H1 (cell line): ENCODE results near the gene STK26. TPM values are rescaled to one million over a fixed set of nuclear protein-coding genes. Genes with fewer than 3 reads are reported as not detected.

Experiments
- ATF3 ChIP-seq: IDR thresholded peaks from 2 replicates; pipeline ENCODE4 v1.6.1; 2011; ENCODE audit warnings: low read depth, mild to moderate bottlenecking, low read length; ENCODE audit not compliant: insufficient read depth
- CHD1 ChIP-seq: IDR thresholded peaks from 2 replicates; pipeline ENCODE4 v1.6.1; 2012; ENCODE audit warnings: low read depth, low read length, improper control_type of control experiment
- JUN ChIP-seq: IDR thresholded peaks from 2 replicates; pipeline ENCODE4 v1.6.1; 2011; ENCODE audit warnings: low read depth, mild to moderate bottlenecking, improper control_type of control experiment, low read length
- NRF1 ChIP-seq: IDR thresholded peaks from 2 replicates; pipeline ENCODE4 v1.6.1; 2011; ENCODE audit warnings: mild to moderate bottlenecking, low read depth, low read length, improper control_type of control experiment
- PHF8 ChIP-seq: fragments of 200-600 bp; sonication (generic); conservative IDR thresholded peaks from 2 replicates; pipeline ENCODE4 v1.7.1; 2012; ENCODE audit warnings: low read depth, mild to moderate bottlenecking, inconsistent platforms, low read length, moderate library complexity
- SUZ12 ChIP-seq: fragments of 200-600 bp; sonication (generic); IDR thresholded peaks from 2 replicates; pipeline ENCODE4 v1.6.1; 2012; ENCODE audit warnings: mild to moderate bottlenecking, inconsistent platforms, low read length, moderate library complexity, mixed read lengths
- polyA plus RNA-seq, 7 experiments: library from polyadenylated mRNA; depleted of rRNA in 3 of 7; stranded (reverse) in 5 of 7; unstranded in 2 of 7; fragments of >200 nt in 5 of 7; fragments of 200-250 nt in 2 of 7; gene quantifications; 1 replicate in 5 of 7; 2 replicates in 1 of 7; 4 replicates in 1 of 7; pipeline versions ENCODE4 v1.2.1 to v1.2.3, GENCODE V29; 2011 to 2013; ENCODE audit warnings: missing spikeins in 2 of 7, mixed read lengths in 2 of 7
- total RNA-seq: library from RNA; stranded (reverse); fragmentation: NEBNext Ultra II Directional; extraction: Animal tissue kit (Norgen Biotek cat#: 25700); gene quantifications from 2 replicates; pipeline ENCODE4 v1.2.1, GENCODE V29; 2021
- TF ChIP-seq, protein P1 (sequence below), 3 experiments: IDR thresholded peaks; 1 replicate in 2 of 3; 2 replicates in 1 of 3; pipeline versions ENCODE4 v1.5.1 to v1.6.1; 2011; ENCODE audit warnings: low read length in 3 of 3, mild to moderate bottlenecking in 3 of 3, inconsistent platforms in 2 of 3, low read depth in 1 of 3, moderate library complexity in 1 of 3; ENCODE audit not compliant: insufficient read depth in 1 of 3; ENCODE audit errors: control extremely low read depth in 1 of 3

The STK26 gene
- total and polyA plus RNA-seq, 2 of the 8 experiments (the other 6 are each of a cell fraction or from before 2014, with no cell fraction given): 24.2 to 98.2 TPM

DNA sequence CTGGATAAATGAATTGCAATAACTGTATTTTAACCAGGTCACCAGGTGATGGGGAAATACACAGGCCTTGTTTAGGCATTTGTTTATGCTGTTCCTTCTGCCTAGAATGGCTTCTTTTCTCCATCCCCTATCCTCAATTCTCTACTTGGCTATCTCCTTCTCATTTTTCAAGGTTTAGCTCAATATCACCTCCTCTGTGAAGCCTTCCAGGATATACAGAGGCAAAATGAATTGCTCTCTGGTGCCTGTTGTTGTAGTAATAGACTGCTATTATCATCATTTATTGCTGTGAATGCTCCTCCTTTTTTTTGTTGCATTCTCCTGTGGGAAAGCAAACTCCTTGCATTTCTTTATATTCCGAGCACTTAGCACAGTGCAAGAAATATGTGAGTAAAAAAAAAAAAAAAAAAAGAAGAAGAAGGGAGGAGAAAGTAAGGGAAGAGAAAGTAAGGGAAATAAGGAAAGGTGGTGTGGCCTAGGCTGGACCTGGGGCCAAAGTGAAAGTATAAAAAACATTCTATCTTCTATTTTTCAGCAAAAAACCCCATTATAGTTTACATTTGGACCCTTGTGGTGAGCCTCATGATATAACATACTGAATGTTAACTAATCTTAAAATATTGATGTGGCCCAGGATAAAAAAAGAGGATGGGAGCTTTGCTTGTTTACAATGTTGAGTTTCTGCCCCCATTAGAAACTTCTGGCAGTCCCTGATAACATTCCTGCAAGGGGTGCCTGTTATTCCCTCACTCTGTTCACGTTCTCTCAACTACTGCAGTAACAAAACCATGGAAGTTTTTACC, 6.3 kb upstream of the STK26 start (continued):
- TF ChIP-seq ATF3 (no peak), NRF1 (no peak), SUZ12 (no peak), PHF8 (no peak), CHD1 (no peak), JUN (no peak)
- TF ChIP-seq, protein P1, sequence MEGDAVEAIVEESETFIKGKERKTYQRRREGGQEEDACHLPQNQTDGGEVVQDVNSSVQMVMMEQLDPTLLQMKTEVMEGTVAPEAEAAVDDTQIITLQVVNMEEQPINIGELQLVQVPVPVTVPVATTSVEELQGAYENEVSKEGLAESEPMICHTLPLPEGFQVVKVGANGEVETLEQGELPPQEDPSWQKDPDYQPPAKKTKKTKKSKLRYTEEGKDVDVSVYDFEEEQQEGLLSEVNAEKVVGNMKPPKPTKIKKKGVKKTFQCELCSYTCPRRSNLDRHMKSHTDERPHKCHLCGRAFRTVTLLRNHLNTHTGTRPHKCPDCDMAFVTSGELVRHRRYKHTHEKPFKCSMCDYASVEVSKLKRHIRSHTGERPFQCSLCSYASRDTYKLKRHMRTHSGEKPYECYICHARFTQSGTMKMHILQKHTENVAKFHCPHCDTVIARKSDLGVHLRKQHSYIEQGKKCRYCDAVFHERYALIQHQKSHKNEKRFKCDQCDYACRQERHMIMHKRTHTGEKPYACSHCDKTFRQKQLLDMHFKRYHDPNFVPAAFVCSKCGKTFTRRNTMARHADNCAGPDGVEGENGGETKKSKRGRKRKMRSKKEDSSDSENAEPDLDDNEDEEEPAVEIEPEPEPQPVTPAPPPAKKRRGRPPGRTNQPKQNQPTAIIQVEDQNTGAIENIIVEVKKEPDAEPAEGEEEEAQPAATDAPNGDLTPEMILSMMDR (IDR thresholded peaks at IDR 0.05; ENCODE audit: control extremely low read depth in 1 of 3, insufficient read depth in 1 of 3, low read depth in 1 of 3, low read length in 3 of 3): no peak
